GM23338 (cell line): ENCODE data around the gene GPC2. TPM values are rescaled to one million over a fixed set of nuclear protein-coding genes. Genes with fewer than 3 reads are reported as not detected.

Experiments
- ATAC-seq: fragments of 200-7000 bp; cut with Tn5 transposase; 3 replicates; pipeline ENCODE4 v1.9.1; 2020
- DNase-seq: peaks from one replicate; pipeline ENCODE4 v3.0.0-alpha.2; 2015; ENCODE audit warnings: low spot score
- H2AFZ ChIP-seq: fragments of 200-600 bp; sonication (generic); 2 replicates; pipeline ENCODE4 v1.8.0; 2016; ENCODE audit warnings: antibody characterized with exemption, mild to moderate bottlenecking, moderate library complexity
- H3F3A ChIP-seq: fragments of 200-600 bp; sonication (generic); replicated peaks from 2 replicates; pipeline ENCODE4 v1.8.0; 2017; ENCODE audit warnings: antibody characterized with exemption, mixed run types, low read depth
- H3K27ac ChIP-seq: fragments of 200-600 bp; sonication (generic); 2 replicates; pipeline ENCODE4 v1.6.1; 2016; ENCODE audit warnings: low read depth
- H3K27me3 ChIP-seq: fragments of 200-600 bp; sonication (generic); 2 replicates; pipeline ENCODE4 v1.8.0; 2016; ENCODE audit warnings: mild to moderate bottlenecking, mixed run types, moderate library complexity; ENCODE audit not compliant: insufficient read depth
- H3K36me3 ChIP-seq: fragments of 200-600 bp; sonication (generic); 2 replicates; pipeline ENCODE4 v1.8.0; 2016; ENCODE audit warnings: mild to moderate bottlenecking; ENCODE audit not compliant: insufficient read depth
- H3K4me1 ChIP-seq: fragments of 200-600 bp; sonication (generic); 2 replicates; pipeline ENCODE4 v1.8.0; 2016; ENCODE audit warnings: mild to moderate bottlenecking, moderate library complexity; ENCODE audit not compliant: insufficient read depth
- H3K4me2 ChIP-seq: fragments of 200-600 bp; sonication (generic); 2 replicates; pipeline ENCODE4 v1.7.1; 2017; ENCODE audit warnings: mixed run types
- H3K4me3 ChIP-seq: fragments of 200-600 bp; sonication (generic); 2 replicates; pipeline ENCODE4 v1.6.1; 2016; ENCODE audit warnings: mixed run types
- H3K79me2 ChIP-seq: fragments of 200-600 bp; sonication (generic); replicated peaks from 2 replicates; pipeline ENCODE4 v1.8.0; 2017; ENCODE audit warnings: mild to moderate bottlenecking; ENCODE audit not compliant: insufficient read depth
- H3K9me2 ChIP-seq: fragments of 200-600 bp; sonication (generic); 2 replicates; pipeline ENCODE4 v1.8.0; 2017; ENCODE audit not compliant: insufficient read depth
- H4K20me1 ChIP-seq: fragments of 200-600 bp; sonication (generic); replicated peaks from 2 replicates; pipeline ENCODE4 v1.8.0; 2017; ENCODE audit warnings: mild to moderate bottlenecking; ENCODE audit not compliant: insufficient read depth
- H3K27ac Mint-ChIP-seq: 2 replicates; pipeline ENCODE4 v1.8.0; 2020; ENCODE audit warnings: inconsistent platforms, mild to moderate bottlenecking, moderate library complexity, mixed read lengths
- H3K27me3 Mint-ChIP-seq: 3 replicates; pipeline ENCODE4 v1.8.0; 2022; ENCODE audit warnings: low read depth, mild to moderate bottlenecking, moderate library complexity, mixed read lengths, inconsistent platforms; ENCODE audit not compliant: insufficient read depth, poor library complexity
- H3K36me3 Mint-ChIP-seq: 3 replicates; pipeline ENCODE4 v1.8.0; 2021; ENCODE audit warnings: low read depth, mild to moderate bottlenecking, inconsistent platforms, moderate library complexity, mixed read lengths
- H3K4me1 Mint-ChIP-seq: 3 replicates; pipeline ENCODE4 v1.8.0; 2020; ENCODE audit warnings: mild to moderate bottlenecking, inconsistent platforms, mixed read lengths
- H3K4me3 Mint-ChIP-seq: 3 replicates; pipeline ENCODE4 v1.8.0; 2021; ENCODE audit warnings: moderate library complexity, mild to moderate bottlenecking, inconsistent platforms, mixed read lengths
- H3K9me3 Mint-ChIP-seq: 3 replicates; pipeline ENCODE4 v1.8.0; 2020; ENCODE audit warnings: moderate library complexity, mild to moderate bottlenecking, inconsistent platforms, mixed read lengths
- CREB1 ChIP-seq: fragments of 250-450 bp; sonication (Bioruptor Pico); IDR thresholded peaks from 2 replicates; pipeline ENCODE4 v1.5.0; 2020; ENCODE audit warnings: low read depth, mild to moderate bottlenecking, moderate library complexity
- CTCF ChIP-seq, 2 experiments: fragments of 200-600 bp in 1 of 2; sonication (generic) in 1 of 2; conservative IDR thresholded peaks; 2 replicates each; pipeline versions ENCODE4 v1.5.1 to v1.6.1; 2016 to 2017; ENCODE audit warnings: antibody characterized with exemption in 2 of 2, low read depth in 2 of 2, mild to moderate bottlenecking in 2 of 2, moderate library complexity in 1 of 2
- EZH2 ChIP-seq: fragments of 200-600 bp; sonication (generic); IDR thresholded peaks from one replicate; pipeline ENCODE4 v1.8.0; 2017; ENCODE audit warnings: antibody characterized with exemption, mild to moderate bottlenecking, low read depth; ENCODE audit not compliant: unreplicated experiment
- EZH2phosphoT487 ChIP-seq: fragments of 200-600 bp; sonication (generic); IDR thresholded peaks from one replicate; pipeline ENCODE4 v1.8.1; 2018; ENCODE audit warnings: antibody characterized with exemption; ENCODE audit not compliant: unreplicated experiment
- JUNB ChIP-seq: IDR thresholded peaks from one replicate; pipeline ENCODE4 v1.6.1; 2016; ENCODE audit warnings: antibody characterized with exemption; ENCODE audit not compliant: unreplicated experiment
- NANOG ChIP-seq: IDR thresholded peaks from 2 replicates; pipeline ENCODE4 v1.6.1; 2016; ENCODE audit warnings: antibody characterized with exemption, borderline replicate concordance
- POLR2AphosphoS5 ChIP-seq: IDR thresholded peaks from 2 replicates; pipeline ENCODE4 v1.6.1; 2016; ENCODE audit warnings: antibody characterized with exemption, low read depth
- STAT1 ChIP-seq: IDR thresholded peaks from one replicate; pipeline ENCODE4 v1.6.1; 2016; ENCODE audit warnings: antibody characterized with exemption; ENCODE audit not compliant: unreplicated experiment
- ZNF114 ChIP-seq: fragments of 250-450 bp; sonication (Bioruptor Pico); IDR thresholded peaks from 2 replicates; pipeline ENCODE4 v1.5.0; 2020; ENCODE audit warnings: mild to moderate bottlenecking, moderate library complexity
- ZNF331 ChIP-seq: fragments of 250-450 bp; sonication (Bioruptor Pico); IDR thresholded peaks from 2 replicates; pipeline ENCODE4 v1.5.0; 2020; ENCODE audit warnings: low read depth, mild to moderate bottlenecking, moderate library complexity
- polyA plus RNA-seq: library from polyadenylated mRNA; unstranded; fragments of >200 nt; fragmentation: Nextera tagmentation; extraction: Ambion mirVana; gene quantifications from 2 replicates; pipeline ENCODE4 v1.2.1, GENCODE V29; 2016
- total RNA-seq: library from RNA; depleted of rRNA; stranded (reverse); fragments of >200 nt; shearing (Covaris generic); gene quantifications from 2 replicates; pipeline ENCODE4 v1.2.3, GENCODE V29; 2014
- TF ChIP-seq, protein P1 (sequence below): IDR thresholded peaks from 2 replicates; pipeline ENCODE4 v1.6.1; 2016; ENCODE audit warnings: antibody characterized with exemption
- TF ChIP-seq, protein P2 (sequence below): IDR thresholded peaks from one replicate; pipeline ENCODE4 v1.6.1; 2018; ENCODE audit warnings: antibody characterized with exemption; ENCODE audit not compliant: unreplicated experiment
- TF ChIP-seq, protein P3 (sequence below): fragments of 250-450 bp; sonication (Bioruptor Pico); IDR thresholded peaks from 2 replicates; pipeline ENCODE4 v1.5.0; 2020; ENCODE audit warnings: mild to moderate bottlenecking, moderate library complexity

GPC2 gene
- total and polyA plus RNA-seq, 2 experiments from 2014 or later = 10.7 to 48.8 TPM

DNA sequence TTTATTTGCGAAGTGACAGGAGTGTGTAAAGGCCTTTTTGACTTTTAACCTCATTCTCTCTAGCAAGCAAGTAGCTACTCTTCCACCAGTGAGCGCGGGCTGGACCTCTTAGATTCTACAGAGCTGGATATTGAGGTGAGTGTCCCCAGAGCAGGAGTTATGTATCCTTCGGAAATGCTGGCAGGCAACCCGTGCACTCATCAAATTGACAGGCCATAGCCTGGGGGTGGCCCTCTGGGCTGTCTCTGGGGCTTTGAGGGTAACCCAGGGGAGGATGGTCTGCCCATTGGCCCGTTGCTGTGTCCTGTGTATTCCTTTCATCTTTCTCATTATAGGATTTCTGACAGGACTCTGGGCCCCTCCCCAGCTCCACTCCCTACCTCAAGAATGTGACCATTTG, 36.5 kb upstream of the GPC2 start:
- Histone ChIP-seq H3K79me2 (no peaks in the 10 kb centered on the region), H3K4me1 (no peaks in the 10 kb centered on the region; the same call in 1 of the 2 replicates), H3K36me3 (no peaks in the 10 kb centered on the region), H3K27me3 (peaks cover 56% of the 10 kb centered on the region), H3K27ac (no peak overlapping the region), H3K4me3 (no peak overlapping the region), H3K9me2 (no peaks in the 10 kb centered on the region), H4K20me1 (peaks cover 2% of the 10 kb centered on the region; the same call in 1 of the 2 replicates), H3F3A (no peaks in the 10 kb centered on the region), H2AFZ (no peak overlapping the region), H3K4me2 (no peak overlapping the region)
- ATAC-seq (no peak), DNase-seq (no peak)
- Mint-ChIP-seq H3K9me3 (no peaks in the 10 kb centered on the region), H3K4me3 (no peak overlapping the region), H3K27ac (no peak overlapping the region), H3K36me3 (no peaks in the 10 kb centered on the region; the same call in 2 of the 3 replicates), H3K27me3 (peaks cover 16% of the 10 kb centered on the region), H3K4me1 (peaks cover 12% of the 10 kb centered on the region)
- TF ChIP-seq, protein P1, sequence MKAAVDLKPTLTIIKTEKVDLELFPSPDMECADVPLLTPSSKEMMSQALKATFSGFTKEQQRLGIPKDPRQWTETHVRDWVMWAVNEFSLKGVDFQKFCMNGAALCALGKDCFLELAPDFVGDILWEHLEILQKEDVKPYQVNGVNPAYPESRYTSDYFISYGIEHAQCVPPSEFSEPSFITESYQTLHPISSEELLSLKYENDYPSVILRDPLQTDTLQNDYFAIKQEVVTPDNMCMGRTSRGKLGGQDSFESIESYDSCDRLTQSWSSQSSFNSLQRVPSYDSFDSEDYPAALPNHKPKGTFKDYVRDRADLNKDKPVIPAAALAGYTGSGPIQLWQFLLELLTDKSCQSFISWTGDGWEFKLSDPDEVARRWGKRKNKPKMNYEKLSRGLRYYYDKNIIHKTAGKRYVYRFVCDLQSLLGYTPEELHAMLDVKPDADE = no peak
- no peak for TF ChIP-seq JUNB
- no peak for TF ChIP-seq STAT1
- no peak for TF ChIP-seq ZNF114 (CRISPR knock-in tag)
- TF ChIP-seq, protein P2, sequence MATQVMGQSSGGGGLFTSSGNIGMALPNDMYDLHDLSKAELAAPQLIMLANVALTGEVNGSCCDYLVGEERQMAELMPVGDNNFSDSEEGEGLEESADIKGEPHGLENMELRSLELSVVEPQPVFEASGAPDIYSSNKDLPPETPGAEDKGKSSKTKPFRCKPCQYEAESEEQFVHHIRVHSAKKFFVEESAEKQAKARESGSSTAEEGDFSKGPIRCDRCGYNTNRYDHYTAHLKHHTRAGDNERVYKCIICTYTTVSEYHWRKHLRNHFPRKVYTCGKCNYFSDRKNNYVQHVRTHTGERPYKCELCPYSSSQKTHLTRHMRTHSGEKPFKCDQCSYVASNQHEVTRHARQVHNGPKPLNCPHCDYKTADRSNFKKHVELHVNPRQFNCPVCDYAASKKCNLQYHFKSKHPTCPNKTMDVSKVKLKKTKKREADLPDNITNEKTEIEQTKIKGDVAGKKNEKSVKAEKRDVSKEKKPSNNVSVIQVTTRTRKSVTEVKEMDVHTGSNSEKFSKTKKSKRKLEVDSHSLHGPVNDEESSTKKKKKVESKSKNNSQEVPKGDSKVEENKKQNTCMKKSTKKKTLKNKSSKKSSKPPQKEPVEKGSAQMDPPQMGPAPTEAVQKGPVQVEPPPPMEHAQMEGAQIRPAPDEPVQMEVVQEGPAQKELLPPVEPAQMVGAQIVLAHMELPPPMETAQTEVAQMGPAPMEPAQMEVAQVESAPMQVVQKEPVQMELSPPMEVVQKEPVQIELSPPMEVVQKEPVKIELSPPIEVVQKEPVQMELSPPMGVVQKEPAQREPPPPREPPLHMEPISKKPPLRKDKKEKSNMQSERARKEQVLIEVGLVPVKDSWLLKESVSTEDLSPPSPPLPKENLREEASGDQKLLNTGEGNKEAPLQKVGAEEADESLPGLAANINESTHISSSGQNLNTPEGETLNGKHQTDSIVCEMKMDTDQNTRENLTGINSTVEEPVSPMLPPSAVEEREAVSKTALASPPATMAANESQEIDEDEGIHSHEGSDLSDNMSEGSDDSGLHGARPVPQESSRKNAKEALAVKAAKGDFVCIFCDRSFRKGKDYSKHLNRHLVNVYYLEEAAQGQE = no peak
- no peak for TF ChIP-seq CTCF (conservative IDR thresholded peaks at IDR 0.05; ENCODE audit: low read depth in 2 of 2)
- no peak for TF ChIP-seq CREB1 (CRISPR knock-in tag)
- TF ChIP-seq, protein P3, sequence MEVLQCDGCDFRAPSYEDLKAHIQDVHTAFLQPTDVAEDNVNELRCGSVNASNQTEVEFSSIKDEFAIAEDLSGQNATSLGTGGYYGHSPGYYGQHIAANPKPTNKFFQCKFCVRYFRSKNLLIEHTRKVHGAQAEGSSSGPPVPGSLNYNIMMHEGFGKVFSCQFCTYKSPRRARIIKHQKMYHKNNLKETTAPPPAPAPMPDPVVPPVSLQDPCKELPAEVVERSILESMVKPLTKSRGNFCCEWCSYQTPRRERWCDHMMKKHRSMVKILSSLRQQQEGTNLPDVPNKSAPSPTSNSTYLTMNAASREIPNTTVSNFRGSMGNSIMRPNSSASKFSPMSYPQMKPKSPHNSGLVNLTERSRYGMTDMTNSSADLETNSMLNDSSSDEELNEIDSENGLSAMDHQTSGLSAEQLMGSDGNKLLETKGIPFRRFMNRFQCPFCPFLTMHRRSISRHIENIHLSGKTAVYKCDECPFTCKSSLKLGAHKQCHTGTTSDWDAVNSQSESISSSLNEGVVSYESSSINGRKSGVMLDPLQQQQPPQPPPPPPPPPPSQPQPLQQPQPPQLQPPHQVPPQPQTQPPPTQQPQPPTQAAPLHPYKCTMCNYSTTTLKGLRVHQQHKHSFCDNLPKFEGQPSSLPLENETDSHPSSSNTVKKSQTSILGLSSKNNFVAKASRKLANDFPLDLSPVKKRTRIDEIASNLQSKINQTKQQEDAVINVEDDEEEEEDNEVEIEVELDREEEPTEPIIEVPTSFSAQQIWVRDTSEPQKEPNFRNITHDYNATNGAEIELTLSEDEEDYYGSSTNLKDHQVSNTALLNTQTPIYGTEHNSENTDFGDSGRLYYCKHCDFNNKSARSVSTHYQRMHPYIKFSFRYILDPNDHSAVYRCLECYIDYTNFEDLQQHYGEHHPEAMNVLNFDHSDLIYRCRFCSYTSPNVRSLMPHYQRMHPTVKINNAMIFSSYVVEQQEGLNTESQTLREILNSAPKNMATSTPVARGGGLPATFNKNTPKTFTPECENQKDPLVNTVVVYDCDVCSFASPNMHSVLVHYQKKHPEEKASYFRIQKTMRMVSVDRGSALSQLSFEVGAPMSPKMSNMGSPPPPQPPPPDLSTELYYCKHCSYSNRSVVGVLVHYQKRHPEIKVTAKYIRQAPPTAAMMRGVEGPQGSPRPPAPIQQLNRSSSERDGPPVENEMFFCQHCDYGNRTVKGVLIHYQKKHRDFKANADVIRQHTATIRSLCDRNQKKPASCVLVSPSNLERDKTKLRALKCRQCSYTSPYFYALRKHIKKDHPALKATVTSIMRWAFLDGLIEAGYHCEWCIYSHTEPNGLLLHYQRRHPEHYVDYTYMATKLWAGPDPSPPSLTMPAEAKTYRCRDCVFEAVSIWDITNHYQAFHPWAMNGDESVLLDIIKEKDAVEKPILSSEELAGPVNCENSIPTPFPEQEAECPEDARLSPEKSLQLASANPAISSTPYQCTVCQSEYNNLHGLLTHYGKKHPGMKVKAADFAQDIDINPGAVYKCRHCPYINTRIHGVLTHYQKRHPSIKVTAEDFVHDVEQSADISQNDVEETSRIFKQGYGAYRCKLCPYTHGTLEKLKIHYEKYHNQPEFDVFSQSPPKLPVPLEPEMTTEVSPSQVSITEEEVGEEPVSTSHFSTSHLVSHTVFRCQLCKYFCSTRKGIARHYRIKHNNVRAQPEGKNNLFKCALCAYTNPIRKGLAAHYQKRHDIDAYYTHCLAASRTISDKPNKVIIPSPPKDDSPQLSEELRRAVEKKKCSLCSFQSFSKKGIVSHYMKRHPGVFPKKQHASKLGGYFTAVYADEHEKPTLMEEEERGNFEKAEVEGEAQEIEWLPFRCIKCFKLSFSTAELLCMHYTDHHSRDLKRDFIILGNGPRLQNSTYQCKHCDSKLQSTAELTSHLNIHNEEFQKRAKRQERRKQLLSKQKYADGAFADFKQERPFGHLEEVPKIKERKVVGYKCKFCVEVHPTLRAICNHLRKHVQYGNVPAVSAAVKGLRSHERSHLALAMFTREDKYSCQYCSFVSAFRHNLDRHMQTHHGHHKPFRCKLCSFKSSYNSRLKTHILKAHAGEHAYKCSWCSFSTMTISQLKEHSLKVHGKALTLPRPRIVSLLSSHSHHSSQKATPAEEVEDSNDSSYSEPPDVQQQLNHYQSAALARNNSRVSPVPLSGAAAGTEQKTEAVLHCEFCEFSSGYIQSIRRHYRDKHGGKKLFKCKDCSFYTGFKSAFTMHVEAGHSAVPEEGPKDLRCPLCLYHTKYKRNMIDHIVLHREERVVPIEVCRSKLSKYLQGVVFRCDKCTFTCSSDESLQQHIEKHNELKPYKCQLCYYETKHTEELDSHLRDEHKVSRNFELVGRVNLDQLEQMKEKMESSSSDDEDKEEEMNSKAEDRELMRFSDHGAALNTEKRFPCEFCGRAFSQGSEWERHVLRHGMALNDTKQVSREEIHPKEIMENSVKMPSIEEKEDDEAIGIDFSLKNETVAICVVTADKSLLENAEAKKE (CRISPR knock-in tag) = no peak
- no peak for TF ChIP-seq EZH2phosphoT487
- TF ChIP-seq EZH2 = no peak
- no peak for TF ChIP-seq NANOG
- no peak for TF ChIP-seq ZNF331 (CRISPR knock-in tag)
- no peak for TF ChIP-seq POLR2AphosphoS5
